ENCODE measurements around the gene GNPTG.

GNPTG gene

DNA sequence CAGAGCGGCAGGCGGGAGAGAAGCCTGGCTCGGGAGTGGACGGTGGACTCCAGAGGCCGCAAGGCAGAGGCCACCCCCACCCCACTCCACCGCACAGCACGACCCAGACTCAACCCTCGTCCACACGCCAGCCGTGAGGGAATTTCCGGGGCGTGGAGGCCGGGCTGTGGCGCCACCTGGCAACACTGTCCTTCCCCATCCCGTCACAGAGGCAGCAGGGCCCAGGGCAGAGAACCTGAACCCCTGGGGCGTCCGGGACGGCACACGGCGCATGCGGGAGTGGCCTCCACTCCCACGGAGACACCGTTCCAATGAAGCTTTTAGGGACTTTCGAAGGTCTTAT is 23.5 kb downstream of the GNPTG start:
- Histone ChIP-seq H3K9me3 (ENCODE audit: control insufficient read depth, low read length) (no peaks in the 10 kb centered on the region), H3K9ac (ENCODE audit: low read length) (no peak overlapping the region), H3K27me3 (ENCODE audit: control insufficient read depth, insufficient read depth, low read length) (no peaks in the 10 kb centered on the region), H3K36me3 (ENCODE audit: control insufficient read depth, insufficient read depth, low read length) (no peaks in the 10 kb centered on the region), H3K4me3 (ENCODE audit: low read length) (no peak overlapping the region), H3K4me1 (ENCODE audit: control insufficient read depth, insufficient read depth, low read length) (peaks cover 17% of the 10 kb centered on the region)

DNA sequence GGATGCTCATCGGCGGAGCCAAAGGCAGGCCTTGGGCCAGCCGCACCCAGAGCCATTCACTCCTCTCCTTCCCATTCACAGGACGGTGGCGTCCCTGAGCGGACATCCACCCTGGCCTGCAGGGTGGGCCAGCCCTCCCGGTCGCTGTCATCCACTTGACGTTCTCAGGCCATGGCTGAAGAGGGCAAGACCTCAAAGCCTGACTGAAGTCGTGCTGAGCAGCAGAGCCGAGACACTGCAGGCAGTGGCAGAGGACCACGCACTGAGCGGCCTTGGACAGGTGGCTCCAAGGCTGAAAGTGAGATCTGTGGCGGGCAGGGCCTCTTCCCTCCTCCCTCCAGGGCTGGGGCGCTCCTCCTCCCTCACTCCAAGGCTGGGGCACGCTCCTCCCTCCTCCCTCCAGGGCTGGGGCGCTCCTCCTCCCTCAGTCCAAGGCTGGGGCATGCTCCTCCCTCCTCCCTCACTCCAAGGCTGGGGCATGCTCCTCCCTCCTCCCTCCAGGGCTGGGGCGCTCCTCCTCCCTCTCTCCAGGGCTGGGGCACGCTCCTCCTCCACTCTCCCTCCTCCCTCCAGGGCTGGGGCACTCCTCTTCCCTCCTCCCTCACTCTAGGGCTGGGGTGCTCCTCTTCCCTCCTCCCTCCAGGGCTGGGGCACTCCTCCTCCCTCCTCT is 24.1 kb downstream of the GNPTG start:
- Histone ChIP-seq H3K4me1 (ENCODE audit: control insufficient read depth, insufficient read depth, low read length) (peaks cover 17% of the 10 kb centered on the region), H3K9me3 (ENCODE audit: control insufficient read depth, low read length) (no peaks in the 10 kb centered on the region), H3K4me3 (ENCODE audit: low read length) (no peak overlapping the region), H3K9ac (ENCODE audit: low read length) (no peak overlapping the region), H3K36me3 (ENCODE audit: control insufficient read depth, insufficient read depth, low read length) (no peaks in the 10 kb centered on the region), H3K27me3 (ENCODE audit: control insufficient read depth, insufficient read depth, low read length) (no peaks in the 10 kb centered on the region)

GRCh38 chr16:1377406-1378010 is 25.8 kb downstream of the GNPTG start:
- H3K36me3 ChIP-seq (ENCODE audit: control insufficient read depth, insufficient read depth, low read length), result no peaks in the 10 kb centered on the region
- no peak overlapping the region for H3K9ac ChIP-seq (ENCODE audit: low read length)
- H3K9me3 ChIP-seq (ENCODE audit: control insufficient read depth, low read length), result no peaks in the 10 kb centered on the region
- H3K4me1 ChIP-seq (ENCODE audit: control insufficient read depth, insufficient read depth, low read length), result peaks cover 17% of the 10 kb centered on the region
- H3K4me3 ChIP-seq (ENCODE audit: low read length), result no peak overlapping the region
- no peaks in the 10 kb centered on the region for H3K27me3 ChIP-seq (ENCODE audit: control insufficient read depth, insufficient read depth, low read length)

GRCh38 chr16:1378087-1378803 is 26.5 kb downstream of the GNPTG start:
- Histone ChIP-seq H3K4me1 (ENCODE audit: control insufficient read depth, insufficient read depth, low read length) (peaks cover 17% of the 10 kb centered on the region), H3K27me3 (ENCODE audit: control insufficient read depth, insufficient read depth, low read length) (no peaks in the 10 kb centered on the region), H3K9ac (ENCODE audit: low read length) (no peak overlapping the region), H3K4me3 (ENCODE audit: low read length) (peak overlapping the region; percentile 31), H3K36me3 (ENCODE audit: control insufficient read depth, insufficient read depth, low read length) (no peaks in the 10 kb centered on the region), H3K9me3 (ENCODE audit: control insufficient read depth, low read length) (no peaks in the 10 kb centered on the region)

DNA sequence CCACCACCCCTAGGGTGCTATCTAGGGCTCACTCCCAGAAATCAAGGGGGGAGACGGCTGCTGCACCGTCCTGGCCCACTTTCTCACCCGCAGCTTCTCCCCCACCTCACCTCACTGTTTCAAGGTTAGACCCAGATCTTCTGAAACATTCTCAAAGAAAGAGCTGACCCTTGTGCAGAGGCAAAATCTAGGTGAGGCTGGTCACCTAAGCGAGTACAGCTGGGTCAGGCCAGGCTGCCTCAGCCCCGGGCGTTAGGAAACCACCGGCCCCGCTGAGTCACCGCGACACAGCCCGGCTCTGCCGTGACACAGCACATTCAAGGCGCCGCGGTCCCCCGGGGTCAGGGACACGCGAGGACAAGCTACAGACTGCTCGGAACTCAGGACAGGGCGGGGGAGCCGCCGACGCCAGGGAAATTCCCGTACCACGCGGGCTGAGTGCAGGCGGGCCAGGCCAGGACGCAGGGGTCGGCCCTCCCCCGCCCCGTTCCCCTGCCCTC is 27.1 kb downstream of the GNPTG start:
- Histone ChIP-seq H3K4me1 (ENCODE audit: control insufficient read depth, insufficient read depth, low read length) (peaks cover 17% of the 10 kb centered on the region), H3K9me3 (ENCODE audit: control insufficient read depth, low read length) (no peaks in the 10 kb centered on the region), H3K27me3 (ENCODE audit: control insufficient read depth, insufficient read depth, low read length) (no peaks in the 10 kb centered on the region), H3K36me3 (ENCODE audit: control insufficient read depth, insufficient read depth, low read length) (no peaks in the 10 kb centered on the region), H3K4me3 (ENCODE audit: low read length) (peak overlapping the region; percentile 31), H3K9ac (ENCODE audit: low read length) (no peak overlapping the region)

DNA sequence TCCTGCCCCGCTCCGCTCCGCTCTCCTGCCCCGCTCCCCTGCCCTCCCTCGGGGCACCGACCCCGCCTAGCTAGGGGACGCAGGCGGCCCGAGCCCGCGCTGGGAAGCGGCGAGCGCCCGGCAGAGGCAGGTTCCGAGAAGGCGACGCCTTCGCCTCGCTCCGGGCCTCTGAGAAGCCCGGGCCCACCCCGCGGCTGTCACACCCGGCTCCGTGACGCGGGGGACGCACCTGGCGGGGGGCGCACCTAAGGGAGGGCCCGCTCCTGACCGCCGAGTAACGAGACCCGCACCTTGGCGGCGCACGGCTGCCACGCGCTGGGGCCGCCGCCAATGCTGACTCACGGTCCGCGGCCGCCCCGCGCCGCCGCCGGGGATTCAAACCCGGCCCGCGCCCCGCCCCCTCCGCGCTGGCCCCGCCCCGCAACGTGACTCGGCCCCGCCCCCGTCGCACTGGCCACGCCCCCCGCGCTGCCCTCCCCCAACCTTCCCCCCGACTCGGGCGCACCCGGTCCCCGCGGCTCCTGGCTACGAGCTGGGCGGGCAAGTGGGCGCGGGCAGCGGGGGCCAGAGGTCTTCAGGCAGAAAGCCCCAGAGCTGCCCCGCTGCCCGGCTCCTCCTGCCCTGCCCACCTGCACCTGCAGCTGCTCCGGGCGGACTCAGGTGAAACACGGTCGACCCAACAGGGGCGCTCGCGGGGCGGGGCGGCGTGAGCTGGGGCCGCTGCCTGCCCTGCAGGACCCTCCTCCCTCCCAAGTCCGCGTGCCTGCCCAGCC is 27.8 kb downstream of the GNPTG start:
- Histone ChIP-seq H3K36me3 (ENCODE audit: control insufficient read depth, insufficient read depth, low read length) (no peaks in the 10 kb centered on the region), H3K27me3 (ENCODE audit: control insufficient read depth, insufficient read depth, low read length) (no peaks in the 10 kb centered on the region), H3K9ac (ENCODE audit: low read length) (no peak overlapping the region), H3K9me3 (ENCODE audit: control insufficient read depth, low read length) (no peaks in the 10 kb centered on the region), H3K4me3 (ENCODE audit: low read length) (peak overlapping the region; percentile 31), H3K4me1 (ENCODE audit: control insufficient read depth, insufficient read depth, low read length) (peaks cover 17% of the 10 kb centered on the region)

GRCh38 chr16:1380195-1380594 is 28.5 kb downstream of the GNPTG start:
- Histone ChIP-seq H3K27me3 (ENCODE audit: control insufficient read depth, insufficient read depth, low read length) (no peaks in the 10 kb centered on the region), H3K36me3 (ENCODE audit: control insufficient read depth, insufficient read depth, low read length) (no peaks in the 10 kb centered on the region), H3K4me3 (ENCODE audit: low read length) (no peak overlapping the region), H3K9me3 (ENCODE audit: control insufficient read depth, low read length) (no peaks in the 10 kb centered on the region), H3K4me1 (ENCODE audit: control insufficient read depth, insufficient read depth, low read length) (peaks cover 17% of the 10 kb centered on the region), H3K9ac (ENCODE audit: low read length) (no peak overlapping the region)

- H3K4me3 ChIP-seq (ENCODE audit: low read length), result no peak overlapping the region
- no peaks in the 10 kb centered on the region for H3K9me3 ChIP-seq (ENCODE audit: control insufficient read depth, low read length)
- H3K4me1 ChIP-seq (ENCODE audit: control insufficient read depth, insufficient read depth, low read length), result peaks cover 17% of the 10 kb centered on the region
- no peaks in the 10 kb centered on the region for H3K36me3 ChIP-seq (ENCODE audit: control insufficient read depth, insufficient read depth, low read length)
- H3K9ac ChIP-seq (ENCODE audit: low read length), result no peak overlapping the region
- H3K27me3 ChIP-seq (ENCODE audit: control insufficient read depth, insufficient read depth, low read length), result no peaks in the 10 kb centered on the region
These were observed 30.1 kb downstream of the GNPTG start for GRCh38 chr16:1381612-1382406.

DNA sequence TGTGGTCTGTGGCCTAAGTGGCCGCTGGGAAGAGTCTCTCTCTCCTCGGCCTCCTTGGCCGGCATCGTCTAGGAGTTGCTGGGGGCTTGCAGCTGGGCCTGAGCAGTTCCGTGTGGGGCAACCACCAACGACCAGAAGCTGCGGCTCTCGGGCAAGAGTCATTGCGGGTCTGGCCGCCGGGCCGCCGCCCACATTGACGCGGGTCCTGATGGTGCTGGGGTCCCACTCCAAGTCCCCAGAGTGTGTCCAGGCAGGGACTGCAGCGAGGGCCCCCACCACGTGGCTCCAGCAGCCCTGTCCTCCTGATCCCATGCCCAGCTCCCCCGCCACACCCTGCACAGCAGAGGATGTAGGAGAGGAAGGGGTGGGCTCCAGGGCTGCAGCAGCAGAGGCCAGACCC is 31.8 kb downstream of the GNPTG start:
- no peak overlapping the region for H3K9ac ChIP-seq (ENCODE audit: low read length)
- peaks cover 11% of the 10 kb centered on the region for H3K4me1 ChIP-seq (ENCODE audit: control insufficient read depth, insufficient read depth, low read length)
- no peaks in the 10 kb centered on the region for H3K27me3 ChIP-seq (ENCODE audit: control insufficient read depth, insufficient read depth, low read length)
- H3K4me3 ChIP-seq (ENCODE audit: low read length), result no peak overlapping the region
- no peaks in the 10 kb centered on the region for H3K9me3 ChIP-seq (ENCODE audit: control insufficient read depth, low read length)
- H3K36me3 ChIP-seq (ENCODE audit: control insufficient read depth, insufficient read depth, low read length), result no peaks in the 10 kb centered on the region

- H3K36me3 ChIP-seq (ENCODE audit: control insufficient read depth, insufficient read depth, low read length), result peaks cover 4% of the 10 kb centered on the region
- H3K9ac ChIP-seq (ENCODE audit: low read length), result no peak overlapping the region
- H3K4me3 ChIP-seq (ENCODE audit: low read length), result no peak overlapping the region
These were observed 33.5 kb downstream of the GNPTG start for GRCh38 chr16:1385232-1385631.

GRCh38 chr16:1387331-1387730 is 35.6 kb downstream of the GNPTG start:
- Histone ChIP-seq H3K27me3 (ENCODE audit: control insufficient read depth, insufficient read depth, low read length) (no peaks in the 10 kb centered on the region), H3K36me3 (ENCODE audit: control insufficient read depth, insufficient read depth, low read length) (peaks cover 4% of the 10 kb centered on the region), H3K9ac (ENCODE audit: low read length) (no peak overlapping the region), H3K4me1 (ENCODE audit: control insufficient read depth, insufficient read depth, low read length) (no peaks in the 10 kb centered on the region), H3K9me3 (ENCODE audit: control insufficient read depth, low read length) (no peaks in the 10 kb centered on the region), H3K4me3 (ENCODE audit: low read length) (no peak overlapping the region)

More at GRCh38 chr16:1385232-1385631, 33.5 kb downstream of the GNPTG start:
- Histone ChIP-seq H3K9me3 (ENCODE audit: control insufficient read depth, low read length) (no peaks in the 10 kb centered on the region), H3K27me3 (ENCODE audit: control insufficient read depth, insufficient read depth, low read length) (no peaks in the 10 kb centered on the region), H3K4me1 (ENCODE audit: control insufficient read depth, insufficient read depth, low read length) (no peaks in the 10 kb centered on the region)
